ENCODE data around the gene DAND5. TPM values are rescaled to one million over a fixed set of nuclear protein-coding genes. Genes with fewer than 3 reads are reported as not detected.

DAND5 gene
- total RNA-seq, 1 donor from 2014 or later: 0.07 TPM

- Histone ChIP-seq H3K79me2 (ENCODE audit: low read depth) (no peaks in the 10 kb centered on the region), H3K4me2 (no peak overlapping the region), H4K20me1 (ENCODE audit: low read depth) (peaks cover 88% of the 10 kb centered on the region), H3K4me1 (peaks cover 5% of the 10 kb centered on the region), H3F3A (ENCODE audit: low read depth) (peaks cover 20% of the 10 kb centered on the region), H3K36me3 (no peaks in the 10 kb centered on the region), H2AFZ (replicated peaks) (no peak overlapping the region), H3K4me3 (no peak overlapping the region), H3K9me3 (ENCODE audit: low read depth) (no peaks in the 10 kb centered on the region), H3K27me3 (peaks cover 100% of the 10 kb centered on the region), H3K9ac (no peak overlapping the region), H3K27ac (no peak overlapping the region)
- Mint-ChIP-seq H3K4me1 (peaks cover 11% of the 10 kb centered on the region), H3K27me3 (ENCODE audit: insufficient read depth, low read depth) (peaks cover 84% of the 10 kb centered on the region), H3K9me3 (peaks cover 2% of the 10 kb centered on the region), H3K36me3 (no peaks in the 10 kb centered on the region), H3K4me3 (no peak overlapping the region), H3K27ac (no peak overlapping the region)
- no peak for DNase-seq (ENCODE audit: low spot score)
- TF ChIP-seq CTCF (IDR thresholded peaks at IDR 0.05) (no peak), EZH2phosphoT487 (IDR thresholded peaks at IDR 0.05) (peak; percentile 69)
Measured at GRCh38 chr19:13011653-13012389, 42.4 kb downstream of the DAND5 start.

- DNase-seq (ENCODE audit: low spot score): no peak
- Histone ChIP-seq H4K20me1 (ENCODE audit: low read depth) (peaks cover 91% of the 10 kb centered on the region), H3F3A (ENCODE audit: low read depth) (peaks cover 25% of the 10 kb centered on the region), H3K4me2 (no peak overlapping the region), H3K36me3 (no peaks in the 10 kb centered on the region), H3K9me3 (ENCODE audit: low read depth) (no peaks in the 10 kb centered on the region), H3K4me3 (no peak overlapping the region), H3K79me2 (ENCODE audit: low read depth) (no peaks in the 10 kb centered on the region), H3K4me1 (peaks cover 9% of the 10 kb centered on the region), H3K27me3 (peaks cover 100% of the 10 kb centered on the region), H3K9ac (no peak overlapping the region), H2AFZ (replicated peaks) (no peak overlapping the region), H3K27ac (no peak overlapping the region)
- Mint-ChIP-seq H3K4me3 (peak overlapping the region; percentile 48), H3K9me3 (peaks cover 2% of the 10 kb centered on the region), H3K27ac (no peak overlapping the region), H3K36me3 (no peaks in the 10 kb centered on the region), H3K27me3 (ENCODE audit: insufficient read depth, low read depth) (peaks cover 89% of the 10 kb centered on the region), H3K4me1 (peaks cover 13% of the 10 kb centered on the region)
- TF ChIP-seq CTCF (IDR thresholded peaks at IDR 0.05) (no peak), EZH2 (IDR thresholded peaks at IDR 0.05) (peak; percentile 87), EZH2phosphoT487 (IDR thresholded peaks at IDR 0.05) (no peak)
Measured at GRCh38 chr19:13012390-13012689, 43.0 kb downstream of the DAND5 start.

- H3K27ac Mint-ChIP-seq: no peak overlapping the region
- Histone ChIP-seq H3K27me3 (peaks cover 100% of the 10 kb centered on the region), H3K9me3 (ENCODE audit: low read depth) (no peaks in the 10 kb centered on the region), H3K79me2 (ENCODE audit: low read depth) (no peaks in the 10 kb centered on the region), H3K9ac (no peak overlapping the region), H3K36me3 (no peaks in the 10 kb centered on the region), H3K4me3 (no peak overlapping the region), H3K4me1 (peaks cover 9% of the 10 kb centered on the region), H2AFZ (replicated peaks) (no peak overlapping the region), H3K27ac (no peak overlapping the region), H4K20me1 (ENCODE audit: low read depth) (peaks cover 97% of the 10 kb centered on the region), H3K4me2 (no peak overlapping the region), H3F3A (ENCODE audit: low read depth) (peaks cover 31% of the 10 kb centered on the region)
- H3K4me3 Mint-ChIP-seq: peak overlapping the region; percentile 48
- H3K4me1 Mint-ChIP-seq: peaks cover 19% of the 10 kb centered on the region
- peak; percentile 48 for DNase-seq (ENCODE audit: low spot score)
- peaks cover 91% of the 10 kb centered on the region for H3K27me3 Mint-ChIP-seq (ENCODE audit: insufficient read depth, low read depth)
- H3K9me3 Mint-ChIP-seq: peaks cover 2% of the 10 kb centered on the region
- H3K36me3 Mint-ChIP-seq: no peaks in the 10 kb centered on the region
- TF ChIP-seq EZH2 (IDR thresholded peaks at IDR 0.05): peak; percentile 93
- peak; percentile 90 for TF ChIP-seq EZH2phosphoT487 (IDR thresholded peaks at IDR 0.05)
- TF ChIP-seq CTCF (IDR thresholded peaks at IDR 0.05): no peak
Measured at GRCh38 chr19:13012690-13013608, 43.6 kb downstream of the DAND5 start.
